ENCODE data around the gene CCDC200.
"Not testable (repeated sequence)": the region's sequence is repeated elsewhere in the genome, so short reads cannot be mapped to it uniquely, and the experiment has no call there.

CCDC200 gene

GRCh38 chr17:43228020-43228782 lies at the start of gene CCDC200:
TSS of gene CCDC200 (minus strand) at chr17:43228623. CDS start at chr17:43228554, 69 bp downstream.
- not testable (repeated sequence) for DNase-seq

GRCh38 chr17:43272914-43273313 lies 44.5 kb upstream of the CCDC200 start:
- DNase-seq: not testable (repeated sequence)

GRCh38 chr17:43272483-43272882 lies 44.1 kb upstream of the CCDC200 start:
- not testable (repeated sequence) for DNase-seq

GRCh38 chr17:43270552-43271504 lies 42.4 kb upstream of the CCDC200 start:
- DNase-seq: not testable (repeated sequence)

- not testable (repeated sequence) for DNase-seq
Observed at GRCh38 chr17:43246456-43246855, 18.0 kb upstream of the CCDC200 start.

GRCh38 chr17:43240596-43241352 lies 12.4 kb upstream of the CCDC200 start:
- not testable (repeated sequence) for DNase-seq

- DNase-seq: not testable (repeated sequence)
Observed at GRCh38 chr17:43239597-43239996, 11.2 kb upstream of the CCDC200 start.

- DNase-seq: not testable (repeated sequence)
Observed at GRCh38 chr17:43233877-43234276, 5.5 kb upstream of the CCDC200 start, which contains the start of gene RNU2-1. TSS of gene RNU2-1 (minus strand) at chr17:43233977.

- not testable (repeated sequence) for DNase-seq
Observed at GRCh38 chr17:43233263-43233662, 4.8 kb upstream of the CCDC200 start.

- not testable (repeated sequence) for DNase-seq
Observed at GRCh38 chr17:43232021-43232699, 3.7 kb upstream of the CCDC200 start.

GRCh38 chr17:43231205-43232020 lies 3.0 kb upstream of the CCDC200 start:
- DNase-seq: not testable (repeated sequence)

- DNase-seq: no peak
Observed at GRCh38 chr17:43226393-43226792, 2.0 kb downstream of the CCDC200 start.

- DNase-seq: no peak
Observed at GRCh38 chr17:43224146-43224705, 4.2 kb downstream of the CCDC200 start.

GRCh38 chr17:43220511-43221125 lies 7.8 kb downstream of the CCDC200 start:
- no peak for DNase-seq

GRCh38 chr17:43219746-43220380 lies 8.6 kb downstream of the CCDC200 start:
- DNase-seq: no peak

GRCh38 chr17:43219001-43219400 lies 9.4 kb downstream of the CCDC200 start:
- no peak for DNase-seq

- DNase-seq: no peak
Observed at GRCh38 chr17:43217614-43218087, 10.8 kb downstream of the CCDC200 start.

Measured in hypothalamus (tissue), 51 donors.